Subcutaneous preadipocyte (primary cell): Measurements from ENCODE around the gene DIPK2B. TPM values are rescaled to one million over a fixed set of nuclear protein-coding genes. Genes with fewer than 3 reads are reported as not detected.

Experiments used
- total RNA-seq: library from RNA; depleted of rRNA; stranded (reverse); fragments of >200 nt; gene quantifications from 2 replicates; pipeline ENCODE4 v1.2.3, GENCODE V29; 2012

DIPK2B gene
- total RNA-seq = not detected in 2 replicates

DNA sequence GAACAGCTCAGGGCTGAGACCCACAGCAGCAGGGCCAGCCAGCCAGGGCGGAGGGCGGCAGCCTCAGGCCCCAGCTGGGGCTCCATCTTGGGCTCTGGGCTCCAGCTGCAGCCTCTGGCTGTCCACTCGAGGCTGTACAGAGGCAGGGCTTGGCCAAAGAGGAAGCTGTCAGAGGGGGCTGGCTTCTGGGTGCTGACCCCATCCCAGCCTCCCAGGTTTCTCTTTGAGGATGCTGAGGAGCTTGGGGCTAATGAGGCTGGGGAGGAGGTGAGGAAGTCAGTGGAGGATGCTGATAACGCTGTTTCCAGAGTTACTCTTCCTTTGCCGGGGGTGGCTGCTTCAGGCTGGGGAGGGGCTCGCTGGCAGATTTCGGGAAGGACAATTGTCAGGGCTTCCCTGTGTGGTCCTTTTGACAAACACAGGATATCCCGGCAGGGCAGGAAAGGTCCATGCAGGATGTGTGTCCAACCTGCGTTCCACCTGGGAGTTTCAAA lies at the start of gene DIPK2B:
DIPK2B (minus strand) TSS at position 136 of the 494 bp plus-strand sequence; CDS start at position 86, 50 bp downstream.

